Measurements from ENCODE around the gene PRKD2. TPM values are rescaled to one million over a fixed set of nuclear protein-coding genes. Genes with fewer than 3 reads are reported as not detected.
"Not testable (repeated sequence)": the region's sequence is repeated elsewhere in the genome, so short reads cannot be mapped to it uniquely, and the experiment has no call there.

PRKD2 gene
- total RNA-seq, 4 donors from 2014 or later = 30.8 to 85.7 (median 41.7) TPM

DNA sequence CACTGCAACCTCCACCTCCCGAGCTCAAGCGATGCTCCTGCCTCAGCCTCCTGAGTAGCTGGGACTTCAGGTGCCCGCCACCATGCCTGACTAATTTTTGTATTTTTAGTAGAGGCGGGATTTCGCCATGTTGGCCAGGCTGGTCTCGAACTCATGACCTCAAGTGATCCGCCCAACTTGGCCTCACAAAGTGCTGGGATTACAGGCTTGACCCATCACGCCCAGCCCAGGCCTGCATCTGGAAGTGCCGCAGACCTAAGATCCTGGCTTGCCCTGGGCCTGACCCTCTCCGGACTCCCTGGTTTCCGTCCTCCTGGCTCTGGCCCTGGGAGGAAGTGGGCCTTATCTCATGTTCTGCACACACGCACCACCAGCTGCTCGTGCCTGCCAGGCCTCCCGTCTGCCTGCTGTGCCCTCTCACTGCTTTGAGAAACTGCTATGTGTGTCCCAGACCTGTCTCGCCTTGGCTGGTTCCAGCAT, 87.3 kb downstream of the PRKD2 start:
- Histone ChIP-seq H3K4me1 (peaks cover 0 to 7% of the 10 kb centered on the region in 2 donors), H3K27ac (no peak overlapping the region), H3K36me3 (no peaks in the 10 kb centered on the region), H3K9me3 (no peaks in the 10 kb centered on the region), H3K4me3 (no peak overlapping the region), H3K27me3 (no peaks in the 10 kb centered on the region)
- TF ChIP-seq POLR2A (IDR thresholded peaks at IDR 0.05) = no peak
- TF ChIP-seq, protein P1, sequence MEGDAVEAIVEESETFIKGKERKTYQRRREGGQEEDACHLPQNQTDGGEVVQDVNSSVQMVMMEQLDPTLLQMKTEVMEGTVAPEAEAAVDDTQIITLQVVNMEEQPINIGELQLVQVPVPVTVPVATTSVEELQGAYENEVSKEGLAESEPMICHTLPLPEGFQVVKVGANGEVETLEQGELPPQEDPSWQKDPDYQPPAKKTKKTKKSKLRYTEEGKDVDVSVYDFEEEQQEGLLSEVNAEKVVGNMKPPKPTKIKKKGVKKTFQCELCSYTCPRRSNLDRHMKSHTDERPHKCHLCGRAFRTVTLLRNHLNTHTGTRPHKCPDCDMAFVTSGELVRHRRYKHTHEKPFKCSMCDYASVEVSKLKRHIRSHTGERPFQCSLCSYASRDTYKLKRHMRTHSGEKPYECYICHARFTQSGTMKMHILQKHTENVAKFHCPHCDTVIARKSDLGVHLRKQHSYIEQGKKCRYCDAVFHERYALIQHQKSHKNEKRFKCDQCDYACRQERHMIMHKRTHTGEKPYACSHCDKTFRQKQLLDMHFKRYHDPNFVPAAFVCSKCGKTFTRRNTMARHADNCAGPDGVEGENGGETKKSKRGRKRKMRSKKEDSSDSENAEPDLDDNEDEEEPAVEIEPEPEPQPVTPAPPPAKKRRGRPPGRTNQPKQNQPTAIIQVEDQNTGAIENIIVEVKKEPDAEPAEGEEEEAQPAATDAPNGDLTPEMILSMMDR (IDR thresholded peaks at IDR 0.05) = no peak
- intact Hi-C loops (cut with DNase I; ENCODE audit: low total_unique reads) = no loop called here
- DNase-seq = no peak

DNA sequence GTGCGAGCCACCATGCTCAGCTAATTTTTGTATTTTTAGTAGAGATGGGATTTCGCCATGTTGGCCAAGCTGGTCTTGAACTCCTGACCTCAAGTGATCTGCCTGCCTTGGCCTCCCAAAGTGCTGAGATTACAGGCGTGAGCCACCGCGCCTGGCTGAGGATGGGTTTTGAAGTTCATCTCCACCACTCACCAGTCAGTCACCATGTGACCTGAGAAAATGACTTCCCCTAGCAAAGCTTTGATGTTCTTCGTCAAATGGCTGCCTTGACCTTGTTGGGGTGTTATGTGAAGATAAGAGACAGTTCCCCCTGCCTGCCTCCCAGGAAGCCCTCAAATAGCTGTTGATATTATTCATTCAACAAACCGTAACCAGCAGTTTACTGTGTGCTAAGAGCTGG, 87.9 kb downstream of the PRKD2 start:
- intact Hi-C loops (cut with DNase I; ENCODE audit: low total_unique reads); H3K4me1 ChIP-seq; H3K27ac ChIP-seq: not testable (repeated sequence)

DNA sequence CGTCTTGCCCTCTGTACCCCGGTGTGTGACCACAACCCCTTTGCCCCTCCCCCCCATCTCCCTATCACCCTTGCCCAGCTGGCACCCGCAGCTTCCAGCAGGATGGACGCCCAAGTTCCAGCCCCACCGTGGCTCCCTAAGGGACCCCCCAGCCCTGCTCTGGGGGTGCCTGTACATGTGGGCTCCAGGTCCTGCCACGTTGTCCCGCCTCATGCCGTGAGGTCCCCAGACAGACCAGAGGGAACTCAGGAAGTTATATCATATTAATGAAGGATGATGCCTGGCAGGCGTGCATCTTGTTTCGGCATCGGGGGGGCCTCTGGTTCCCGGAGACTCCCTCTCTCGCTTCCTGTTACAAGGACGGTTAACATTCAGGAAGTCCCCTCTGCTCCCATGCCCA, 90.5 kb downstream of the PRKD2 start:
- no peaks in the 10 kb centered on the region for H3K36me3 ChIP-seq
- peaks cover 0 to 7% of the 10 kb centered on the region in 2 donors for H3K4me1 ChIP-seq
- H3K4me3 ChIP-seq = no peak overlapping the region
- H3K27me3 ChIP-seq = no peaks in the 10 kb centered on the region
- intact Hi-C loops (cut with DNase I; ENCODE audit: low total_unique reads) = no loop called here
- H3K9me3 ChIP-seq = no peaks in the 10 kb centered on the region
- TF ChIP-seq POLR2A (IDR thresholded peaks at IDR 0.05) = no peak
- no peak for DNase-seq
- peak overlapping the region; percentile 81 to 89 for H3K27ac ChIP-seq

More for the DNA sequence above, 87.9 kb downstream of the PRKD2 start:
- H3K27me3 ChIP-seq, H3K4me3 ChIP-seq, H3K36me3 ChIP-seq, DNase-seq, H3K9me3 ChIP-seq: not testable (repeated sequence)

DNA sequence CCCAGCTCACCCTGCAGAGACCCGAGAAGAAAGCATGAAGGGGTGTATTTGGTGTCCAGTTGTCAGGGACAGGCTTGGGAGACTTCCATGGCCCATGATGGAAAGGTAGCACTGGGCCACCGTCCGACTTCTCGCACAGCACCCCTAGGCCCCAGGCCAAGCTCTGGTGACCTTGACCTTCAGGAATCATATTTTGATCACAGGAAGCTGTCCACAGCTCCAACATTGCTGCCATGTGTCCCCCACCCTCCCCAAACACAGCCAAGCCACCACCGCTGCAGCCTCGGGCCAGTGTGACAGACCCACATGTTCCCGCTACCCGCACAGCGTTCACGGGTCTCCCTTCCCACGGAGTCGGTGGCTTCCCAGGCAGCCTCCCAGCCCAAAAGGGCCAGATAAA, 91.2 kb downstream of the PRKD2 start:
- H3K27me3 ChIP-seq = no peaks in the 10 kb centered on the region

DNA sequence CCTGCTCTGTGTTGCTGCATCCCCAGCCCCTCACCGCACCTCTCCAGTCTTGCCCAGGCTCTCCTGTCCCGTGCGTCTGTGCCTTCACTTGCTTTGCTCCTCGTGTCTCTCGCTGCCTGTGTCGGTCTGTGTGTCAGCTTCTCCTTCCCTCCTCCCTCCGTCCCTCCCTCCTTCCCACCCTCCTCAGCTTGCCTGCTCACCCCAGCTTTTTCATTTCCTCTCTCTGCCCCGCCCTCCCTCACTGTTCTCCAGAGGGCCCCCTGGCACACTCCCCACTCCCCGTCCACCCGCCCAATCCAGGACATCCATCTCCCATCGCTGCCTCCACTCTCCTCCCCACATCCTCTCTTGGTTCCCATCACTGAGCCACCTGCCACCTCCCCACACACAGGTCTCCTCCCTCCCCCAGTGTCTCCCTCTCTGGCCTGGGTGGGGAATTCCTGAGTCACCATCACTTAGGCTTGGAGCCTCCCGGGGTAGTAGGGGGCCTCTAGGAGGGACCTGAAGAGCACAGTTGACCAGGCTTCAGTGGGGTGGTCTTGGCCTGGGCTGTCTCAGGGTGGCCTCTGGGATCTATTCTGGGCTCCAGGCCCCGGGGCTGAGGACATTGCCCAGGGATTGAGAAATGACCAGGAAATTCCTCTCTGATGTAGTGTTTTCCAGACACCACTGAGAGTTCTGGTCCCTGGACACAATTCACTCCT, 91.8 kb downstream of the PRKD2 start, which contains the start of gene PTGIR:
TSS of gene PTGIR (minus strand) at position 132 of the 704 bp plus-strand sequence. CDS start 864 bp downstream, outside the sequence.
- intact Hi-C loops (cut with DNase I; ENCODE audit: low total_unique reads) = loop anchor here (5.0 kb wide), 1 partner anchor 42 kb away; no protein-coding TSS in a partner anchor
- Histone ChIP-seq H3K4me1 (peaks cover 5 to 7% of the 10 kb centered on the region in 2 donors), H3K27ac (peak within 1 kb of the TSS; percentile 81 to 89), H3K4me3 (no peak within 1 kb of the TSS), H3K27me3 (no peaks in the 10 kb centered on the region), H3K36me3 (no peaks in the 10 kb centered on the region), H3K9me3 (no peaks in the 10 kb centered on the region)
- peak; percentile 84 to 88 for DNase-seq
- TF ChIP-seq, protein P1 (IDR thresholded peaks at IDR 0.05) = no peak
- peak in 1 of 2 donors; percentile 14 for TF ChIP-seq POLR2A (IDR thresholded peaks at IDR 0.05)

More for the DNA sequence above, 91.2 kb downstream of the PRKD2 start:
- DNase-seq = peak in 1 of 2 donors; percentile 58
- peak overlapping the region; percentile 81 to 89 for H3K27ac ChIP-seq
- no peaks in the 10 kb centered on the region for H3K9me3 ChIP-seq
- intact Hi-C loops (cut with DNase I; ENCODE audit: low total_unique reads) = no loop called here
- TF ChIP-seq, protein P1 (IDR thresholded peaks at IDR 0.05) = no peak
- TF ChIP-seq POLR2A (IDR thresholded peaks at IDR 0.05) = no peak
- peaks cover 0 to 7% of the 10 kb centered on the region in 2 donors for H3K4me1 ChIP-seq
- H3K4me3 ChIP-seq = no peak overlapping the region
- H3K36me3 ChIP-seq = no peaks in the 10 kb centered on the region

MicroRNAs encoded within 50 kb of the gene (microRNA counts, 767-probe panel; counts per million panel counts)
- microRNA hsa-miR-320e = 3,692 to 5,109 counts per million in 2 donors

Small RNA genes within 50 kb of the gene (microRNA-seq; reads per million reads assigned to microRNA genes)
- gene MIR320E (ENCODE audit: borderline microRNAs expressed, borderline replicate concordance) = 21.1 reads per million, percentile 31 among the genes with 10 or more reads in this experiment

Small RNA genes within 50 kb of the gene (small RNA-seq; reads per million reads assigned to genes)
- 0.48 reads per million for gene MIR320E
- gene RF00019 = not detected
- gene RN7SL364P = not detected

Other genes starting within 250 kb of the PRKD2 start
- gene PNMA8A, start 245.6 kb downstream of the PRKD2 start, total RNA-seq = 10 to 100 TPM in 3 of 4 donors, 1 to 10 TPM in 1; 8.7 to 69.7 (median 16.1) TPM
- gene PNMA8B, start 221.2 kb downstream of the PRKD2 start, total RNA-seq = 1 to 10 TPM in 3 of 4 donors, not detected in 1; 2.2 to 7.9 (median 3.1) TPM
- 100 to 1,000 TPM in 3 of 4 donors, 10 to 100 TPM in 1; 83.8 to 225 (median 157) TPM for gene CALM3, start 115.8 kb downstream of the PRKD2 start, total RNA-seq
- gene PTGIR, start 92.0 kb downstream of the PRKD2 start, total RNA-seq = 1 to 10 TPM in 2 of 4 donors, under 1 TPM in 2; 0.51 to 6.1 (median 3.5) TPM
- gene GNG8, start 80.9 kb downstream of the PRKD2 start, total RNA-seq = not detected
- gene DACT3, start 55.9 kb downstream of the PRKD2 start, total RNA-seq = 10 to 100 TPM in 3 of 4 donors, under 1 TPM in 1; 0.29 to 90.1 (median 30.3) TPM
- gene FKRP, start 28.9 kb upstream of the PRKD2 start, total RNA-seq = 100 to 1,000 TPM in 1 of 4 donors, 10 to 100 TPM in 2, 1 to 10 TPM in 1; 7.4 to 154 (median 22.1) TPM
- 100 to 1,000 TPM in 1 of 4 donors, 10 to 100 TPM in 3; 55.1 to 109 (median 81.8) TPM for gene STRN4, start 29.3 kb upstream of the PRKD2 start, total RNA-seq
- gene SLC1A5, start 71.5 kb upstream of the PRKD2 start, total RNA-seq = 10 to 100 TPM; 13.8 to 78.0 (median 32.4) TPM
- 10 to 100 TPM in 3 of 4 donors, 1 to 10 TPM in 1; 3.8 to 59.1 (median 45.1) TPM for gene AP2S1, start 133.7 kb upstream of the PRKD2 start, total RNA-seq
- 10 to 100 TPM in 2 of 4 donors, 1 to 10 TPM in 2; 8.7 to 69.4 (median 30.9) TPM for gene ARHGAP35, start 143.9 kb upstream of the PRKD2 start, total RNA-seq

All from uterus (tissue), 4 donors.